GF-D8 (cell line): Measurements from ENCODE around the gene CAV2.

Experiments
- DNase-seq: peaks from one replicate; lab custom pipeline; 2025; lab: John Stamatoyannopoulos, UW

Gene CAV2

DNA sequence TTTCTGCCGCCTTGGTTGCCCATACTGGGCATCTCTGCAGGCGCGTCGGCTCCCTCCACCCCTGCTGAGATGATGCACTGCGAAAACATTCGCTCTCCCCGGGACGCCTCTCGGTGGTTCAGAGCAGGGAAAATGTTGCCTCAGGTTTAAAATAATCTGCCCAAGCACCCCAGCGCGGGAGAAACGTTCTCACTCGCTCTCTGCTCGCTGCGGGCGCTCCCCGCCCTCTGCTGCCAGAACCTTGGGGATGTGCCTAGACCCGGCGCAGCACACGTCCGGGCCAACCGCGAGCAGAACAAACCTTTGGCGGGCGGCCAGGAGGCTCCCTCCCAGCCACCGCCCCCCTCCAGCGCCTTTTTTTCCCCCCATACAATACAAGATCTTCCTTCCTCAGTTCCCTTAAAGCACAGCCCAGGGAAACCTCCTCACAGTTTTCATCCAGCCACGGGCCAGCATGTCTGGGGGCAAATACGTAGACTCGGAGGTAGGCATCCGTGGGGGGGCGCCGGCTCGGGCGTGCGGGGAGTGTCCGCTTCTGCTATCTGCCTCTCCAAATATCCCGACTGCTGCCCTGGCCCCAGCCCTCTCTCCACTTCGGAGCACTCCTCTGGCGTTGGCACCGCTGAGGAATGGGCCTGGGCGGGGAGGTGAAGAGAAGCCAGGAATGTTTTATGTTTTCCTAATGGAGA, 25.2 kb downstream of the CAV2 start, which contains the start of gene CAV1:
Gene CAV1 (plus strand): TSS at position 428 of the 689 bp plus-strand sequence. CDS start 27 bp downstream, at position 455.
- DNase-seq: no peak

DNA sequence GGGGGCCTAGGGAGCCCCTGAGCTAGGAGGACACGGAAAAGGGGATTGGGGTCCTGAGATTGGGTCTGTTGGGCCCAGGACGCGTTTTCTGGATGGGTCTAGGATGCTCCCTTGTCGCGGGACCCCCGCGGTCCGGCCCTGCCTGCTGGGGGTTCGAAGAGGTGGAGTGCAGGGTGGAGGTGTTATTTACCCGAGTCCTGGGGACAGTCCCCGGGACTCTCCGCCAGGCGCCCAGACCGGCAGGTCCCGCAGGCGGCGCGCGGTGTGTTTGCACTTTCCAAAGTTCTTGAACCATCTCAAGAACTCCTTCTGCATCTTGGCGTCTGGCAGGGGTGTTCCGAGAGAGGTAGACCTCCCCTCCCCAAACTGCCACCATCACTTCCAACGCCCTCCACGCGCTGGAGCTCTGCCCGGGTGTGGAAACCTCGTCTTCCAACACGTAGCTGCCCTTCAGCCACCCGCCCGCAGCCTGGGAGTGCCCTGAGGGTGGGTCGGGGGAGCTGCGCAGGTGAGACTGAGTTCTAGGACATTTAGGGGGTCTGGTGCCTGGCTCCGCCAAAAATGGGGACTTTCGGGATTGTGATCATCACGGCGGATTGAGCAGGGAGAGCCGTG, 25.9 kb downstream of the CAV2 start:
- no peak for DNase-seq

DNA sequence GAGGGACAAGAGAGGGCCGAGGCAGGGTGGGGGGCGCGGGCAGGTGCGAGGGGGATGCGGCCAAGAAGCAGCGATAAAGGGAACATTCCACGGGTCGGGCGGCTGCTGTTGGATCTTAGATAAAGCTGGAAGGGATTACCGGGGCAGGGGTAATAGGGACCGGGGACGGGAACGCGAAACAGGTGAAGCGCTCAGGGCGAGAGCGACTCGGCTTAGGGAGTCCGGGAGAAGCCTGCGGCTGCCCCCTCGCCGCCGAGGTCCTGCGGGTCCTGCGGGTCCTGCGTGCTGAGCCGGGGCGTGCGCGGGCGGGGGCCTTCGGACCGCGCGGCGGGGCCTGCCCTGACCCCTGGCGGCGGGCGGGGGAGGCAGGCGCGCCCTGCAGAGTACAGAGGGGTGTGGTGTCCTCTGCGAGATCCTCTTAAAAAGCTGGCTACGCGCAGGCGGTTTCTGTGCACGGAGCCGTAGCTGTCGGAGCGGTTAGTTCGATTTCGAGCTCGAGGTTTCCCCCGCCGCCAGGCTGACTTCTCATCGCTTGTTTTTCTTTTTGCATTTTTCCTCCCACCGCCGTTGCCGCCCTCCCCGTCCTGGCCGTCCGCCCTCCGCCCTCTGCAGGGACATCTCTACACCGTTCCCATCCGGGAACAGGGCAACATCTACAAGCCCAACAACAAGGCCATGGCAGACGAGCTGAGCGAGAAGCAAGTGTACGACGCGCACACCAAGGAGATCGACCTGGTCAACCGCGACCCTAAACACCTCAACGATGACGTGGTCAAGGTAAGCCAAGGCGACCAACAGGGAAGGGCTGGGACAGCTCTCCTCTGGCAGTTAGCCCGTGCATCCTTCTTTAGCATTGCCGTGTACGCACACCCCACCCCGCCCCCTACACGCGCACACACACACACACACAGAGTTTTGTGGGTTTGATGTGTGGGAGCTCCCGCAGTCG, 26.6 kb downstream of the CAV2 start:
- no peak for DNase-seq

DNA sequence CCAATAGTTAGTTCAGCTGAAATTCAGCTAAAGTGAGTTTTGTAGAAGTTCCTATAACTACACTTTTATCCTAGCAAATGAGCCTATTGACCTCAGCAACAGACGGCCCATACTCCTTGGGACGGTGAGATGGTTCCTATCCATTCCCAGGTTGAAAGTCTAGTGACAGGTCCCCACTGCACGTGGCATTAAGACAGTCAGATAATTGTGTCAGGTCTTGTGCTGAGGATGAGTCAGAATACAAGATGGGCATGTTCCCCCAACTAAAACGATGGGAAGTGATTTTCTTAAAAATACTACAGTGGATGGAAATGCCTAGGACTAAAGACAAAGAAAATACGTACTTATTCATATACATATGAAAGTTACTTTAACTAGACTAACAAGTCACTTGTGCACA, 27.4 kb downstream of the CAV2 start:
- DNase-seq: no peak

DNA sequence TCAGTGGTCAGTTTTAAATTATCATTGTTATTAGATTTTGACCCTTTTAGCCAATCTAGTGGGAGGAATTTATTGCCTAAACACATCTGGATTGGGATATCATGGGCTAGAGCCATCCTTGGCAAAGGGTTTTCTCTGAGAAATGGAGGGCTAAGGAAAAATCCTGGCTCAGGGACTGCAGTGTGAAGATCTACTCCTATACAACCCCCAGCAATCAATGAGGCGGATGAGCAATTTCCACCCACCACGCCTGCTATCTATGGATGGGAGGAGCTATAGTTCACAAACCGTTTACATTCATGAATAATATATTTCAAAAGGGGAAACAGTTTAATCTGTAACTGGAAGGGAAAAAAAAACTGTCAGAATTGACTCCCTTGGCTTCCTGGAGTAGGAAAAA, 28.0 kb downstream of the CAV2 start:
- DNase-seq: no peak

DNA sequence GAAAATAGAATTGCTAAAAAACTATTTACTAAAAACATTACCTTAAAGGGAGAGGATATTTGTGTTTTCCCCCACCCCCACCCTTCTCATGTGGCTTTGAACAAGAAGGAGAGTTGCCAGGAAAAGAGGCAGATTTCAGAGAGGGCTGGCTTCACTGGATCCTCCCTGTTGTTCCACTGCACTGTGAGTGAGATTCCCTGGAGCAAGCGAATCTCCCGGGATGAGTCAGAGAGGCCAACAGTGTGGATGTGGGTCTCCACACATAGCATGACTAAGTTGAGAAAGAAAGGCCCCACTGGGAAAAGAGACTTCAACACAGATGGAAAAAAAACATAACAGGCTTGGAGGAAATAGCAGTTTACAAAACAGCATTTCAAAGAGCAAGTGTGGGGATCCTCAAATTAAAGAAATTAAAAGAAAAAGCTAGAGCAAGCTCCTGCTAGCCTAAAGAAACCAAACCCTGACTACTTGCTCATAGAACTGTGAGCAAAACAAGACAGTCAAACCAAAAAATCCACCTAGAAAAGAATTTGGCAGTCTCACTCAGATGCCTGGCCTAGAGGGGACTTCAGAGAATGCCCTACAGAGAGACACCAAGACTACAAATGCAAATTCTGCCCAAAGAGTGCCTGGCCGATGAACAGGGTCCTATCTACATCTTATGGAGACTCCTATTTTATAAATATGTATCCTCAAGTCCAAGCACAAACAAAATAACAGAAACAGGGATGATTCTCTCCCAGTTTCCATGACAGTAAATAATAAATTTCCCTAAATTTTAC, 28.7 kb downstream of the CAV2 start:
- DNase-seq: no peak

DNA sequence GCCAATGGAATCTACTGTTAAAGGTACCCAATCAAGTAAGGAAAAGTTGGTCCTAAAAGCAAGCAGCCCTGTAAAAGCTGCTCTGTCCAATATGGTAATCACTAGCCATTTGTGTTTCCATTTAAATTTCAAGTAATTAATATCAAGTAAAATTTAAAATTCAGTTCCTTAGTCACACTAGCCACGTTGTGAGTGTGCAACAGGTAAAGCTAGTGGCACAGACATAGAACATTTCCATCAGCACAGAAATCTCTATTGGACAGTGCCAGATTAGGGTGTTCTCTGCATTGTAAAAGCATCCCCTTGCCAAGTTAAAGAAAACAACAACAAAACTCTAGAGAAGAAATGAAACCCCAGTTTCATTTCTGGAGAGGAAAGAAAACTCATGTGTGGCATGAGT, 29.7 kb downstream of the CAV2 start:
- no peak for DNase-seq

DNA sequence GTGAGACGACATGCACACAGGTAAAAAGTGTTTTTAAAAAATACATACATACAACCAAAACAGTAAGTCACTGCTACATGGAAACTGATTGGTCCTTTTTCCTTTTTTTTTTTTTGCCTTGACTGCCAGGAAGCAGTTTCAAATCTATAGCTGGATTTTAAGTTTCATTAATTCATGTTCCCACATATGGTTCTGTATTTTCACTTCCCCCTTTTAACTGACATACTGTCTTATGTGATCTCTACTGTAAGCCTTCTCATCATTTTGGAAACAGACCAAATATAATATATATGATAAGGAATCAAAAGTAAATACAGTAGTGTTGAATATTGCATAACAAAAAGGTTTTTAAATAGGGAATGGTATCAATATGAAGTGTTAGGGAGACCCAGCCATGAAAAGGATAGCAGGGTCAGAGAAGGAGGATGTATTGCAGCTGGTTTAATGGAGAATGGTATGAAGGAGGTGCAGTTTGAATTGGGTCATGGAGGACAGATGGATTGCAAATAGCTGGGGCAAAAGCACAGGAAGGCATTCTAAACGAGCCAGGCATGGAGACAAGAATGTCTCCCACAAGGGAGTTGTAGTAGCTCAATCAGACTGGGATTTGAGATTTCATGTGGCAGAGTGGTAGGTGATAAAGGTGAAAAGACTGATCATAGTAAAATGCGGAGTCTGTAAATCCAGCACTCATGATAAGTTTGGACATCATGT, 30.7 kb downstream of the CAV2 start:
- DNase-seq: no peak

DNA sequence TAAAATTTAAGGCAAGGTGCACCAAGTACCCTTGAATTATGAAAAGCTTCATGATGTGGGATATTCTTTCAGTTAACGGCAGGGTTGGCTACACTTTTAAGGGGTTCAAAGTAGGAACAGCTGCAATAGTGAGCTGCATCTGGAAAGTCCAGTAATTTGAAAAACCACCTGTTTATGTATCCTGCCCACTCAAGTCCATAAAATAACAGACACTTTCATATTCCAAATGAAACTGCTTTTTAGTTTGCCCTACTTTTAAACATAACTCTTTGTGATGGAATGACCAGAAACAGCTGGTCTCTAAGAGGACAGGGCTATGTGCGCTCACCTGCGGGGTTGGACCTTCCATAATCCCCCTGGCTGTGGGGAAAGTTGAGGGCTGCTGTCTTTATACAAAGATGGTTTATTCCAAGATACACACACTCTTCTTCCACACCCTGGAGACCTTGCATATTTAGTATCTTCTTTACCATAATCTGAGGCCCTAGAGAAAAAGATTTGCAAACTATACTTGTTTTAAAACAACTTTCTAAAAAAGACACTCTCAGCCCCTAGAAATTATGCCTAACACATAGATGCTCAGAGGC, 32.7 kb downstream of the CAV2 start:
- DNase-seq: no peak

DNA sequence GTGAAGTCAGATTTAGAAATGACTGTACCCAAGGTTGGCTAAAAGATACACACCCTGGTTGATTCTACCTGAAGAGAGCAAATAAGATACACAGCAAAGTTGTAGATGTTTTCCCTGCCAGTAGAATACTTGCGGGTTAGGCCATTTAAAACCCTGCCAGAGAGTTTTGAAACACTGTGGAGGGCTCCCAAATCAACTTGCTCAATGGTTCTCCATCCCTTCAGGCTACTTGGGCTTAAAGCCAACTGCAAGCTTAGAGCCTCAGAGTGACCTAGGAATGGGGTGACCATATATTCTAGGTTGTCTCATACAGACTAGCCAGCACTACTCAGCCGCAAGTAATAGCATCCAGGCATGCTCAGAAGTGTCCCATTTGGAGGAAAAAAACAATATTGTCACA, 35.3 kb downstream of the CAV2 start:
- no peak for DNase-seq

DNA sequence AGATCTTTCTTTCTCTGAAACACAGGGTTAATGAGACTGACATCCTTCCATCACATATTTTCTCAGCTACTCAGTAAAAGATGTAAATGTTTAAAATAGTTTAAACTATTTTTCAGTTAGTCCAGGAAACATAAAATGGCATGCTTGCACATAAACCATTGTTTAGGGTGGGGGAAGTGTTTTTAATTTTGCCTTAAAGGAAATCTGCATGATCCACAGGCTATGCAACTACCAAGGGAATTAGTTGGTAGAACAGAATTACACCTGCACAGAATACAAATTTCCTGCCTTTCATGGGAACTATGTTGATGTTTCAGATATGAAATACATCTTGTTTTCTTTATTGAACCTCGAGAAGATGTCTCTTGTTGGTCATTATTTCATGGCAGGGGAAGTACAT, 35.9 kb downstream of the CAV2 start:
- no peak for DNase-seq

DNA sequence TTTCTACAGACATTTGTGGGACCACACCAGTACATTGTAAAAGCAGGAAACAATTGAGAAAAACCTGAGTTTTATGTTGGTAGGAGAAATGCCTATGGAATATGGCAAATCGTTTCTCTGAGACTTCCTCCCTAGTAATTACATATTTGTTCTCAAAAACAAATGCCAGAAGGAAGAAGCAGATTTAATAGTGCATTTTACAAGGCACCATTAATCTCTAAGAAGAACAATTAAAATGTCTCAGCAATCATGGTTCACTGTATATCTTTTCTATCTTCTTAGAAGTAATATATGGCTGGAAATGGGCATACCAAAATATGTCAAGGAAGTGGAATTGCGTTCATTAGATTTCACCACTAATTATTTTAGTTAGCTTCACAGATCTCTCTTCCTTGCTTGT, 38.6 kb downstream of the CAV2 start:
- no peak for DNase-seq

DNA sequence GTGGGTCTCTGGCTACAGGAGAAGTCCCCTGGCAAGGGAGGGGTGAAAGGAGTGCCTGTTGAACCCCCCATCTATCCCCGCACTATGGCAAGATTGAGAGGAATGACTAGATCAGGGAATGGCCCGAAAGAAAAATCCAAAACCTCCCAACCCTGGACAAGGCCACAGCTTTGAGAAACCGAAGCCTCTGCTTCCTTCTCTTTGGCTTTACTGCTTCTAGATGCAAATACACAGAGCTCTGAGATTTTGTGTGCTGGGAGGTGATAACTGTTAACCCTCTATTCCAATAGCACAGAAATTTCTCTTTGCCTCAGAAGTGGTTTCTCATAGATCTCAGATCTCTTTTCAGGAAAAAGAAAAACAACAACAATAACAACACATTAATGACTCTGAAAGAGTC, 40.3 kb downstream of the CAV2 start:
- no peak for DNase-seq

DNA sequence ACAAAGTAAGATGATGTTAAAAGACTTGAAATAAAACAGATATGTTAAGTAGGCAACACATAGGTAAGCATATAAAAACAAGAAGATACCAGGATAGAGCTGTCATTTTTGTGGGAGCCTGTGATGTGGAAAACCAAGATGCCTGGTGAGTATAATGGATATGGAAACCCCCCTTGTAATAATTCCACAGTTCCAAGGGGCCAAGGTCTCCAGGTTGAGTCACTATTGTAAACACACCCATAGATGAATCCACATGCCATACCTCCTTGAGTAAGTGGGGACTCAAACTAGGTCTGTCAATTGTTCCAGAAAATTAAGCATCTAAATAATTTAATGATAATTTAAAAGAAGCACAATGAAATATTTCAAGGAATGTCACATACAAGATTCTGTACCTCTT, 41.2 kb downstream of the CAV2 start:
- no peak for DNase-seq

DNA sequence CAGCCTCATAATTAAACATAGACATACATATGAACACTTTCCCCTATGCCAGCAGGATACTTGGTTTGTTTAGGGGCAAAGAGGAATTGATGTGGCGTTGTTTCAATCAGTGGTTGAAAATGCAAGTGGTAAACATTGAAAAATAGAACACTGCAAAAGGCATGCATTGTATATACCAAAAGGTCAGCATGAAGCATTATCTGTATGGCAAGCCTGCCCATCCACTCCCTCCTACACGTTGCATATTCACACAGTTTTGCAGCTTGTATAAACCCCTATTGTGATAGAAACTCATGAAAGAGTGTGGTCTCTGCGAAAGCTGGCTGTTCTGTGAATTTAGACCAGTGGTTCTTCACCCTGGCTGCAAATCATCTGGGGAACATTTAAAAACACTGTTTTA, 42.4 kb downstream of the CAV2 start:
- DNase-seq: no peak

DNA sequence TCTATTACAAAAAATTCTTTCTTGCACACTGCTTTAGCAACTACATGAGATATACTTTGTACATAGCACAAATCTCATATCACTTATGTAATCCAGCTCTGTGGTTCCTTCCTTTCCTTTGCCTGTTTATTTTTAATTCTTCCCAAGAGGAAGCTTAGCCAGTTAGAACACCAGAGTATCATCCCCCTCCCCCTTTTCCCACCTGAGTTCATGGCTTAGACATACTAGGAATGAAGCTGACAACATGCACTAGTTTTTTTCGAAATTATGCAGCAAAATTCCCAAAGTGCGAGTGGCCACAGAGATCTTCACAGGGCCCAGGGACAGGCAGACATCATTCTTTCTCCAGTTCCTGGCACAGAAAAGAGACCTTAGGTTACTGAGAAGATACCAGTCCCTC, 43.1 kb downstream of the CAV2 start:
- DNase-seq: no peak

DNA sequence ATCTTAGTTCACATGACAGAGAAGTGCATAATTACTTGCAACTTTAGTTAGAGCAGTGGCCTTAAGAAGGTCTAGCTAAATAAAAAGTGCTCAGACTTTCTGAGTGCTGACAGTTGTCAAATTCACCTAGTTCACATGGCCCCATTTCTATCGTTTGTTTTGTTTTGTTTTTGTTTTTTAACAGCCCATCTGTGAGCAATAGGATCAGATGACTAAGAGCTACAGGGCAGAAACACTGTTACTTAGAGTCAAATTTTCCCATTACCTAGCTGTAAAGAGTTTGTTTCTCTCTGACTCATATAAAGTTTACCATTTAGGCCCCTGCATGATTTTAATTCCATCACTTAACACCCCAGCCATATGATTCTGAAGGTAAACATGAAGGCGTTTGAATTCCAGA, 44.1 kb downstream of the CAV2 start:
- DNase-seq: no peak

DNA sequence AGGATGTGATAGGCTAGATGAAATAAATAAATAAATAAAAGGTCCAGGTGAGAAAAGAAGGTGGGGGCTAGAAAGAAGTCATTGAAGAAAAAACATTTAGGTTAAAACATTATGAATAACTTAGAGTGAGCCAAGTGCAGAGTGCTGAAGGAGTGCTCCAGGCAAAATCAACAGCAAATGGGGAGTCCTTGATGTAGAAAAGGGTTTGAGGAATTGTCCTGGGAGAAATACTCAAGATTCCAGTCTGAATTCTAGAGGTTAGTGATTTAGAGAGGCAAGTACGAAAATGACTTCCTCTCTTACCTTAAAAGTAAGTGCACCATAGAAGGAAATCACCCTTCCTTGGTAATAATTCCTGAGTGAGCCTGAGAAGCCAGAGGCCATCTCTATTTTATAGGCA, 44.9 kb downstream of the CAV2 start:
- no peak for DNase-seq

DNA sequence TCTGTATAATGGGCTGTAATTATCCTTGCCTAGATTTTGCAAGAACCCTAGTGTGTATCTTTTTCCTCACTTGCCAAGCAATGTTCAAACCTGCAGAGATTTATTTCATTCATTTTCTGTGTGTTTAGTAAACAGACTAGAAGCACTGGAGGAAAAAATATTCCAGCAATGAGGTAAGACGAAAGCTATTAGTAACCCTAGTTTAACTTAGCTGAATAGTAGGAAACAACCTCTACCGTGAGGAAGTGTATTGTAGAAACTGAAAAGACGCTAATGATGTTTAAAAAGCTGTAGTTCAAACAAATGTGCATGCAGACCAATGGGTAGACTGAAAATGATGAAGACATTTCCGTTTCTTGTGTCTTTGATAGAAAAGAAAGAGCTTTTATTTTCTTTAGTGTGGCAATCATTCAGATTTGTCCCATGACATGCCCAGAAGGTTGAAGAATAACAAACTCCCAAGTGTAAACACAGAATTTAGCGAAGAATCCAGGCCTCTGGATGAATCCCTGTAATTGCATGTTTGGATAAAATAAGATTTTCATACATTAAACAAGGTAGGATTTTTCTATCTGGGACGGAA, 46.0 kb downstream of the CAV2 start:
- DNase-seq: no peak

DNA sequence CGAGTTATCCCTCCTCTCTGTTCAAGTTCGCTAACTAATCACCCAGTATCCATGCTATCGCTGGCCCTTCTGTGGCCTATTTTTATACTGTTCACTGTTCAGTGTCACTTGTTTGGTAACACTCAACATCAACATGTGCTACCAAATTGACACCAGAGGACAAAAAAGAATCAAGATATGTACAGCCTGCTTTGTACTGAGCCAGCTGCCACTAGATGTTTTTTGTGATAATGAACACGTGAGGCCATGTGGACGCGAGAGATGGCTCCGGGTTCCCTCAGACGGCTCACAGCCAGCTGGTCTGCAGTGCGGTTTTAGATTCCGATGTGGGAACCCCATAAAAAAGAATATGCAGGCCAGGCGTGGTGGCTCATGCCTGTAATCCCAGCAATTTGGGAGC, 46.5 kb downstream of the CAV2 start:
- no peak for DNase-seq

DNA sequence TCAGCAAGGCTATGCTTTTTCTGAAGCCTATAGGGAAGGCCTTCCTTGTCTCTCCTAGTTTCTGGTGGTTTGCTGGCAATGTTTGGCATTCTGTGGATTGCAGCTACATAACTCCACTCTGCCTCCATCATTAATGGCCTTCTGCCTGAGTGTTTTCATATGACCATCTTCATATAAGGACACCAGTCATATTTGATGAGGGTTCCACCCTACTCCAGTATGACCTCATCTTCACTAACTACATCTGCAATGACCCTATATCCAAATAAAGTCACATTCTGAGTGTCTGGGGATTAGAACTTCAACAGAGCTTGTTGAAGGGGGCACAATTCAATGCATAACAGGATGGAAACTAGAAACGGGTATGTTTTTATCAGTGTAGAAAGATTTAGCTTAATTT, 47.4 kb downstream of the CAV2 start:
- DNase-seq: no peak
